HG03354 (cell line): Measurements from ENCODE around the gene TUBA1C.
A peak's percentile ranks its signal among the peaks of the same experiment; 100 is the strongest.

Source experiments
- ATAC-seq: cut with Tn5 transposase; IDR thresholded peaks from one replicate; pipeline ENCODE4 v1.9.1; 2021; ENCODE audit warnings: mild to moderate bottlenecking; ENCODE audit not compliant: unreplicated experiment, poor library complexity, severe bottlenecking

Gene TUBA1C

DNA sequence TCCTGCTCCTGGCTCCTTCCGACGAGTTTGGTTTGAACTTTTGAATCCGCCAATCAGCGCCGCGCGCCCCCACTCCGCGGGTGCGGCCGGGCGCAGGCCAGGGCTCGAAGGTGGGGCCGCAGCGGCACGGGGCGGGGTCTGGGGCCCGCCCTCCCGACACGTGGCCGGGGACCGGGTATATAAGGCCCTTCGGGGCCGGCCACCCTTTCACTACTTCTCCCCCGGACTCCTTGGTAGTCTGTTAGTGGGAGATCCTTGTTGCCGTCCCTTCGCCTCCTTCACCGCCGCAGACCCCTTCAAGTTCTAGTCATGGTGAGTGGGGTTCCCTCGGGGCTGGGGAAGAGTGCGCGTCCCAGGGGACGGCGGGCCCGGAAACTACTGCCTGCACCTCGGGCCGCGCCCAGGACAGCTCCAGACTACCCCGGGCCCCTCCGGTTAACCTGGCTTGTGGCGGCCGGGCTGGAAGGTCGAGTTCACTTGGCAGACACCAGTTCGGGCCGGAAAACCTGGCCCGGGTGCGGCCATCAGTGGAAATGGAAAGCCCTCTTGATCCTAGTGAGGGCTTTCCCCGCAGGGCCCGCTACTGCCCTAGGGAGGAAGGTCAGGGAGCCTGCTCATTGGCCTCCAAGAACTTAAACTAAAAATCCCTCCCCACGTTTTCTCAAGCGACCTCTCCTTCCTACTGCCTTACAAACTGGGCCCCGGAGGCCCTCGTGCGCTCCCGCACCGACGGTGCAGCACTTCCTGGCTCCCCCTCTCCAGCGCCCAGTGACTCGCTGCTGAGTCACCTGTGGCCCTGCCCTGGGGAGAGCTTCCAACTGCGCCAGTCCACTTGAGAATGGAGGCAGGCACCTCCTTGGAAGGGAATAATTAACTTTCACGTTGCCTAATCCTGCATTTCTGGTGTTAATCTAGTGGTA is at the start of gene TUBA1C:
TUBA1C (plus strand) TSS at position 210 of the 920 bp plus-strand sequence; CDS start at position 310, 100 bp downstream.
- ATAC-seq: peak; percentile 86

GRCh38 chr12:49219417-49220026 is 45.4 kb upstream of the TUBA1C start:
- no peak for ATAC-seq

- no peak for ATAC-seq
Measured at GRCh38 chr12:49220972-49221371, 43.9 kb upstream of the TUBA1C start.

DNA sequence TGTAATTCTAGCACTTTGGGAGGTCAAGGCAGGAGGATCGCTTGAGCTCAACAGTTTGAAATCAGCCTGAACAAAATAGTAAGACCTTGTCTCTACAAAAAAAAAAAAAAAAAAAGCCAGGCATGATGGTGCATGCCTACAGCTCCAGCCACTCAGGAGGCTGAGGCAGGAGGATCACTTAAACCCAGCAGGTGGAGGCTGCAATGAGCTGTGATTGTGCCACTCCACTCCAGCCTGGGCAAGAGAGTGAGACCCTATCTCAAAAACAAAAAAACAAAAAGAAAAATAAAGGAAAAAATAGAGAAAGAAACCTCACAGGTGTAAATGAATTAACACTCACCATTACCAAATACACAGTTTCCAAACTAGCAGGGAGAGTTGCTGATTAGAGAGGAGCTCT is 41.8 kb upstream of the TUBA1C start:
- ATAC-seq: no peak

- ATAC-seq: no peak
Measured at GRCh38 chr12:49223590-49224369, 41.1 kb upstream of the TUBA1C start.

DNA sequence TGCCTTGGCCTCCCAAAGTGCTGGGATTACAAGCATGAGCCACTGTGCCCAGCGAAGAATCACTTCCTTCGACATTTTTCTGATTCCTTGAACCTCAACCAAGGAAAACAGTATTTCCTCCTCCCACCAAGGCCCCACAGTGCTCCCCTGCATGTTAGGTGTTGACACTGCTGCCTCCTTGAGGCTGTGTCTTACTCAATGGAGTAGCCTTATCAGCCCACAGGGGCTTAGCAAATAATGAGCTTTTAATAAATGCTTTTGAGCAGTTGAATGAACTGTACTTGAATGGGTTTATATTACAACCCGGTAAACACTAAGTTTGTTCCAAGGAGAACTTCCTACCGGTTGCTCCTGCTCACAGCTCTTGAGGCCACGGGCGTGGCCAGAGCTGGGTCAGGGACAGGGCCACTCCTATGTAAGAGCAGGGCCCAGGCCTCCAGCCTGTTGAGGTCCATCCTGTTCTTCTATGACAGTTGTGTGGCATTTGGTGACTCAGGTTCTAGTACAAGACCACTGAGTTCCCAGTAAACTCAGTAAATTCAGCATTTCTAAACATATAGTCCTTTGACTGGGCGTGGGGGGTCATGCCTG is 39.2 kb upstream of the TUBA1C start:
- ATAC-seq: no peak

DNA sequence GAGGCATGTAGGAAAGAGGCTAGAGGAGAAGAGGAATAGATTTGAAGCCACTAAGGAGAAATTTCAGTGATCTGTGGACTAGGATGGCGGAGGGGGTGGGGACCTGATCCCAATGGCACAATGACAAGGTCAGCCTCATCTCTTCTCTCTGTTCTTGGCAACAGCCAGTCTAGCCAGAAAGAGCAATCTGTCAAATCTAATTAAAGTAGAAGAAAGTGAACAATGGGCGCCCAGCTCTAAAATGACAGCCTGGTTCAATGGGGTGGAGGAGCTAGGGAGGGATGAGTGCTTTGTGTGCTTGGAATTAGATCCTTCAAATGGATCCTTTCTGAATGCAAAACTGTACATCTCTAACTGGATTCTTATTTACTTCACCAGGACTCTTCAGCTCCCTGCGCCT is 37.2 kb upstream of the TUBA1C start:
- no peak for ATAC-seq

- no peak for ATAC-seq
Measured at GRCh38 chr12:49228653-49229052, 36.2 kb upstream of the TUBA1C start.

GRCh38 chr12:49230176-49230804 is 34.6 kb upstream of the TUBA1C start:
- ATAC-seq: no peak

DNA sequence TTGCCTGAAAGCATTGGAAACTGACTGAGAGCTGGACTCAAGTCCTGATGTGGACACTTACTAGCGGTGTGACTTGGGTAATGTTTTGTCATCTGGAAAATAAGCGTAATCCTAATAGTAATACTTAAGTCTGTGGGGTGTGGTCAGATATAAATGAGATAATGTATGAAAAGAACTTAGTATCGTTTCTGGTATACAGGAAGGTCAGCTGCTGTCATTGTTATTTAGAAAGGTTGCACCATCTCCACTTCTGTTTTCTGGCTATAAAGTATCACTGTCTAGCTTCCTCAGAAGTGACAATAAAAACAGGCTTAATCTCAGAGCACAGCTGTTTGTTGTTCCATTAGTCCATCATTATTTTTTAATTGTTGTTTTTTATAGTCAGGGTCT is 34.1 kb upstream of the TUBA1C start:
- no peak for ATAC-seq

DNA sequence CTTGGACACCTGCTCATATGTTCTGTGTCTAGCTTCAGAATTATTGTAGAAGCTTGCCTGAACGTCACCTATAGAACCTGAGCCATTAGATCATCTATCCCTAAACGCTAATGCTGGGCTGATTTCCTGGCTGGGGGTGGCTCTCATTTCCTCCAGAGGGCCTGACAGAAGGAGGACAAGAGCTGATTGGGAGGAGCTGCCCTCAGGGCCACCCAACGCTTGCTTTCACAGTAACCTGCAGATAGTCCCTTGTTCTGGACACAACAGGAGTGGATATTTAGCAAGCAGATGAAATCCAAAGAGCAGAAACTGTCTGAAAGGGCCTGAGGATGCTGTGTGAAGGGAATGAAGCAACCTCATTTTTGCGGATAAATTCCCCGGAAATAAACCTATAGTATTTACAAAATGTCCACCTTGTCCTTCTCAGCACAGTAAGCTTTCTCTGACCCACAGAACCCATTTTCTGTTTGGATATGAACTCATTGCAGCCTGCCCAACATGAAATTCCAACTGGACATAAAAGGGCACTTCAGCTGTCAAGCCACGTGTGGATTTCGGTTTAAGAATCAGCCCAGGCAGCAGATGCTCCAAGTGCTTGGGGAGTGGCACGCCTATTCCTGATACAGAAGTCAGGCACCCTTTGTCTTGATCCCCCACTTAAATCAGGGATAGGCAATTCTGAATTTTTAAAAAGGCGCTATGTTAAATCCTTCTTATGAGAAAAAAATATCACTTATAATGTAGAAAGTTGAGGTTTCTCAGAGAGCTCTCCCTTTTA is 32.8 kb upstream of the TUBA1C start:
- no peak for ATAC-seq

DNA sequence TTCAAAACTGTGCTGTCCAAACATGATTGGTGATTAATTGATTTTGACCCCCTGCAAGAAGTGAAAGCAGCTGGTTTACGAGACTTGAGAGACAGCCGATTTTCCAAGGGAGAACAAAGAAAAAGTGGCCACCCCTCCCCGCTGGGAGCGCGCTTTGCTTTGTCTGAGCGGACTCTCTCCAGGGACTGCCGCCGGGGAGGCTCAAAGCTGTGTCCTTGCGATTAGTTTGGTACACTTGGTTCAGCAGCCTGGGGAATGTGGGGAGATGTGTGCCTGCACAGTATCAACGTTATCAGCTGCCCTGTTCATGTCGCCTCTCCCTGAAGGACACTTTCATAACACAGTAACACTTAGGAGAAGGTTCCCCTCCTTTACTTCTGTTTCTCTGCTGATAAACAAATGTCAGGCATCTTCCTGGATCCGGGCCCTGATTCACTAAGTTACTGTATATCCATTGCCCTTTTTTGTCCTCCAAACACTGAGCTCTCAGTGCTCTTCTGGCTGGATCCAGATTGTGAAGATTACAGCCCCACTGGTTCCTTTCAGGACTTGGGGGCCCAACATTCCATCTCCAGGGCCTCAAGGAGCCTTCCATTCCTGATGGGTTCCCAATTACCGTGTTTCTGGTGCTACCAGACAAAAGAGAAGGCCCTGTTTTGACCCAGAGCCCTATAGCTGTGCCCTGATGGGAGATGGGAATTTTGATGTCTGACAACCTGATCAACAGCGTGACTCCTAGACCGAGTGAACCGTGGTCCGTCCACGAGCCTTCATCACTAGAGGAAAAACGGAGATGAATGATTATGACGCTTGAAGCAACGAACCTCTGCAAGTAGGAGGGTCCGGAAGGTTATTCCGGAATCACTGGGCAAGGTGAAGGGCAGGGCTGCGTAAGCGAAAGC is 31.7 kb upstream of the TUBA1C start:
- no peak for ATAC-seq

DNA sequence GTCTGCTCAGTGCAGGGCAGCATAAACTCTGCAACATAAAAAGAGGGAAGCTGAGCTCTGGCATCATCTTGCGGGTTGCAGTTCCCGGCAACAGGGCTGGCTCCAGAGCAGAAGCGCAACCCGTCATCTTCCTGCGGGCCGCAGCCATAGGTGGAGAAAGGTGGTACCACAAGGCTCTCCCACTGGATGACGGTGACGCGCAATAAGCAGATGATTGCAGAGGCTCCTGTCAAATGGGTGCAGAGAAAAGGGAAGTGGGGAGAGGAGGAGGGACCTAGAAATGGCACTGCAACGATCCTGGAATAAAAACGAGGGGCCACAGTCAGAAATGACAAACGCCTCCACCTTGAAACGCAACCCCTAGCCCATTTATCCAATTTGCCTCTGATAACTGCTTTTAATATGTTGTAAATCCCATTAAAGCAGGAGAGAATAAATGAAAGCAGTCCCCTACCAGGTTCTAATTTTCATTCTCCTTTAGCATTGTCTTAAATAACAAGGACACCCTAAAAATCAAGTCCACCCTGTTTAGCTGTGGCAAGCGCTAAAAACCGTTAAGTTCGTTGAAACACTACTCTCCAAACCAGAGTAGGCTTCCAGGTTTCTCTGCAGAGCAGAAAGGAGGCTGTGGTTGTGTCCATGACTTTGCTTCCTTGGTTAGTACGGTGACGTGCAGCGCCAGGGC is 30.9 kb upstream of the TUBA1C start:
- peak; percentile 32 for ATAC-seq

DNA sequence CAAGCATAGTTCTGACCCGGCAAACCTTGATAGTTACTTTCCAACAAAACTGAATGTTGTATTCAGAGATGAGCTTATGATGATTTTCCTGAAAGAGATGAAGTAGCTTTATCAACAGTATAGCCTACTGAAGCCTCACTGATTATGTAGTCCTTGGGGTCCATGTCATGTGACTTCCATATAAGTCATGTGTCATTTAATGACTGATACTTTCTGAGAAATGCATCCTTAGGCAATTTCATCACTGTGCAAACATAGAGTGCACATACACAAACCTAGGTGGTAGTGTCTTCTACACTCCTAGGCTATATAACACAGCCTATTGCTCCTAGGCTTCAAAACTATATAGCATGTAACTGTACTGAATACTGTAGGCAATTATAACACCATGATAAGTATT is 28.5 kb upstream of the TUBA1C start:
- no peak for ATAC-seq

DNA sequence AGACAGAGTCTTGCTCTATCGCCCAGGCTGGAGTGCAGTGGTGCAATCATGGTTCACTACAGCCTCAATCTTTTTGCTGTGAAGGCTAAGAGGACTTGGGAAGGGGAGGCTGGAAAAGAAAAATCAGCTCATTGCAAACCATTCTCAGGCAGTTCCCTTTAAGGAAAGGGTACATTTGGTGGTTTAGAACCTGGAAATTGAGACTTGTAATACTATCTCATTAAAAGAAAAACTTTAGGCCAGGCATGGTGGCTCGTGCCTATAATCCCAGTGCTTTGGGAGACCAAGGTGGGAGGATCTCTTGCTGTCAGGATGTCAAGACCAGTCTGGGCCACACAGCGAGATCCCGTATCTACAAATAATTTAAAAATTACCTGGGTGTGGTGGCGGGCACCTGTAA is 21.3 kb upstream of the TUBA1C start:
- no peak for ATAC-seq

DNA sequence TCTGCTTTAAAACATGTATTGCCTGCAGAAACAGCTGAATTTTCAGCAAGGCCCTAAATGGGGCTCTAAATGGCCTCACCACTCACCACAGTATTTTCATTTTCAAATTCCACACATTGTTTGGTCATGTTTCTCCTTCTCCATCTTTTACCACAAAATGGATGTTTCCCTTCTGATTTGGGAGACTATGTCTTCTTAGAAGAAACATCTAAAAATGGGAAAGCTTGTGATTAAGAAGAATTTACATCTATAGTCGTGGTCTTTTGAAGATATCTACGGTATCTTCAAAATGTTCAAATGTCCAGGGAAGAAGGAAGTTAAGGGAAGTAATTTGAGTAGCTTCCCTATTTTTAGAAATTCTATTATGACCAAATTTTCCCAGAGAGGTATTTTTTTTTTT is 20.7 kb upstream of the TUBA1C start:
- no peak for ATAC-seq

DNA sequence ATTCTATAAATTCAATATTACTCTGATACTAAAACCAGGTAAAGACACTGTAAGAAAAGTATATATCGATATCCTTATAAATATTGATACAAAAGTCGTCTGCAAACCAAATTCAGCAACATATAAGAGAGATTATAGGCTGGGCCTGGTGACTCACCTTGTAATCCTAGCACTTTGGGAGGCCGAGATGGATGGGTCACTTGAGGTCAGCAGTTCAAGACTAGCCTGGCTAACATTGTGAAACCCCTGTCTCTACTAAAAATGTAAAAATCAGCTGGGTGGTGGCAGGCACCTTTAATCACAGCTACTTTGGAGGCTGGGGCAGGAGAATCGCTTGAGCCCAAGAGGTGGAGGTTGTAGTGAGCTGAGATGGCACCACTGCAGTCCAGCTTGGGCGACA is 13.5 kb upstream of the TUBA1C start:
- no peak for ATAC-seq
